GM23338 (cell line): ENCODE results near the gene FRG2B. TPM values are rescaled to one million over a fixed set of nuclear protein-coding genes. Genes with fewer than 3 reads are reported as not detected.

Experiments used
- ATAC-seq: fragments of 200-7000 bp; cut with Tn5 transposase; 3 replicates; pipeline ENCODE4 v1.9.1; 2020
- DNase-seq: peaks from one replicate; pipeline ENCODE4 v3.0.0-alpha.2; 2015; ENCODE audit warnings: low spot score
- H2AFZ ChIP-seq: fragments of 200-600 bp; sonication (generic); 2 replicates; pipeline ENCODE4 v1.8.0; 2016; ENCODE audit warnings: antibody characterized with exemption, mild to moderate bottlenecking, moderate library complexity
- H3F3A ChIP-seq: fragments of 200-600 bp; sonication (generic); replicated peaks from 2 replicates; pipeline ENCODE4 v1.8.0; 2017; ENCODE audit warnings: antibody characterized with exemption, mixed run types, low read depth
- H3K27ac ChIP-seq: fragments of 200-600 bp; sonication (generic); 2 replicates; pipeline ENCODE4 v1.6.1; 2016; ENCODE audit warnings: low read depth
- H3K27me3 ChIP-seq: fragments of 200-600 bp; sonication (generic); 2 replicates; pipeline ENCODE4 v1.8.0; 2016; ENCODE audit warnings: mild to moderate bottlenecking, mixed run types, moderate library complexity; ENCODE audit not compliant: insufficient read depth
- H3K36me3 ChIP-seq: fragments of 200-600 bp; sonication (generic); 2 replicates; pipeline ENCODE4 v1.8.0; 2016; ENCODE audit warnings: mild to moderate bottlenecking; ENCODE audit not compliant: insufficient read depth
- H3K4me1 ChIP-seq: fragments of 200-600 bp; sonication (generic); 2 replicates; pipeline ENCODE4 v1.8.0; 2016; ENCODE audit warnings: mild to moderate bottlenecking, moderate library complexity; ENCODE audit not compliant: insufficient read depth
- H3K4me2 ChIP-seq: fragments of 200-600 bp; sonication (generic); 2 replicates; pipeline ENCODE4 v1.7.1; 2017; ENCODE audit warnings: mixed run types
- H3K4me3 ChIP-seq: fragments of 200-600 bp; sonication (generic); 2 replicates; pipeline ENCODE4 v1.6.1; 2016; ENCODE audit warnings: mixed run types
- H3K79me2 ChIP-seq: fragments of 200-600 bp; sonication (generic); replicated peaks from 2 replicates; pipeline ENCODE4 v1.8.0; 2017; ENCODE audit warnings: mild to moderate bottlenecking; ENCODE audit not compliant: insufficient read depth
- H3K9me2 ChIP-seq: fragments of 200-600 bp; sonication (generic); 2 replicates; pipeline ENCODE4 v1.8.0; 2017; ENCODE audit not compliant: insufficient read depth
- H4K20me1 ChIP-seq: fragments of 200-600 bp; sonication (generic); replicated peaks from 2 replicates; pipeline ENCODE4 v1.8.0; 2017; ENCODE audit warnings: mild to moderate bottlenecking; ENCODE audit not compliant: insufficient read depth
- H3K27ac Mint-ChIP-seq: 2 replicates; pipeline ENCODE4 v1.8.0; 2020; ENCODE audit warnings: inconsistent platforms, mild to moderate bottlenecking, moderate library complexity, mixed read lengths
- H3K27me3 Mint-ChIP-seq: 3 replicates; pipeline ENCODE4 v1.8.0; 2022; ENCODE audit warnings: low read depth, mild to moderate bottlenecking, moderate library complexity, mixed read lengths, inconsistent platforms; ENCODE audit not compliant: insufficient read depth, poor library complexity
- H3K36me3 Mint-ChIP-seq: 3 replicates; pipeline ENCODE4 v1.8.0; 2021; ENCODE audit warnings: low read depth, mild to moderate bottlenecking, inconsistent platforms, moderate library complexity, mixed read lengths
- H3K4me1 Mint-ChIP-seq: 3 replicates; pipeline ENCODE4 v1.8.0; 2020; ENCODE audit warnings: mild to moderate bottlenecking, inconsistent platforms, mixed read lengths
- H3K4me3 Mint-ChIP-seq: 3 replicates; pipeline ENCODE4 v1.8.0; 2021; ENCODE audit warnings: moderate library complexity, mild to moderate bottlenecking, inconsistent platforms, mixed read lengths
- H3K9me3 Mint-ChIP-seq: 3 replicates; pipeline ENCODE4 v1.8.0; 2020; ENCODE audit warnings: moderate library complexity, mild to moderate bottlenecking, inconsistent platforms, mixed read lengths
- CREB1 ChIP-seq: fragments of 250-450 bp; sonication (Bioruptor Pico); IDR thresholded peaks from 2 replicates; pipeline ENCODE4 v1.5.0; 2020; ENCODE audit warnings: low read depth, mild to moderate bottlenecking, moderate library complexity
- CTCF ChIP-seq, 2 experiments: fragments of 200-600 bp in 1 of 2; sonication (generic) in 1 of 2; conservative IDR thresholded peaks; 2 replicates each; pipeline versions ENCODE4 v1.5.1 to v1.6.1; 2016 to 2017; ENCODE audit warnings: antibody characterized with exemption in 2 of 2, low read depth in 2 of 2, mild to moderate bottlenecking in 2 of 2, moderate library complexity in 1 of 2
- EZH2 ChIP-seq: fragments of 200-600 bp; sonication (generic); IDR thresholded peaks from one replicate; pipeline ENCODE4 v1.8.0; 2017; ENCODE audit warnings: antibody characterized with exemption, mild to moderate bottlenecking, low read depth; ENCODE audit not compliant: unreplicated experiment
- EZH2phosphoT487 ChIP-seq: fragments of 200-600 bp; sonication (generic); IDR thresholded peaks from one replicate; pipeline ENCODE4 v1.8.1; 2018; ENCODE audit warnings: antibody characterized with exemption; ENCODE audit not compliant: unreplicated experiment
- JUNB ChIP-seq: IDR thresholded peaks from one replicate; pipeline ENCODE4 v1.6.1; 2016; ENCODE audit warnings: antibody characterized with exemption; ENCODE audit not compliant: unreplicated experiment
- NANOG ChIP-seq: IDR thresholded peaks from 2 replicates; pipeline ENCODE4 v1.6.1; 2016; ENCODE audit warnings: antibody characterized with exemption, borderline replicate concordance
- POLR2AphosphoS5 ChIP-seq: IDR thresholded peaks from 2 replicates; pipeline ENCODE4 v1.6.1; 2016; ENCODE audit warnings: antibody characterized with exemption, low read depth
- STAT1 ChIP-seq: IDR thresholded peaks from one replicate; pipeline ENCODE4 v1.6.1; 2016; ENCODE audit warnings: antibody characterized with exemption; ENCODE audit not compliant: unreplicated experiment
- ZNF114 ChIP-seq: fragments of 250-450 bp; sonication (Bioruptor Pico); IDR thresholded peaks from 2 replicates; pipeline ENCODE4 v1.5.0; 2020; ENCODE audit warnings: mild to moderate bottlenecking, moderate library complexity
- ZNF331 ChIP-seq: fragments of 250-450 bp; sonication (Bioruptor Pico); IDR thresholded peaks from 2 replicates; pipeline ENCODE4 v1.5.0; 2020; ENCODE audit warnings: low read depth, mild to moderate bottlenecking, moderate library complexity
- polyA plus RNA-seq: library from polyadenylated mRNA; unstranded; fragments of >200 nt; fragmentation: Nextera tagmentation; extraction: Ambion mirVana; gene quantifications from 2 replicates; pipeline ENCODE4 v1.2.1, GENCODE V29; 2016
- total RNA-seq: library from RNA; depleted of rRNA; stranded (reverse); fragments of >200 nt; shearing (Covaris generic); gene quantifications from 2 replicates; pipeline ENCODE4 v1.2.3, GENCODE V29; 2014
- TF ChIP-seq, protein P1 (sequence below): fragments of 250-450 bp; sonication (Bioruptor Pico); IDR thresholded peaks from 2 replicates; pipeline ENCODE4 v1.5.0; 2020; ENCODE audit warnings: mild to moderate bottlenecking, moderate library complexity
- TF ChIP-seq, protein P2 (sequence below): IDR thresholded peaks from 2 replicates; pipeline ENCODE4 v1.6.1; 2016; ENCODE audit warnings: antibody characterized with exemption
- TF ChIP-seq, protein P3 (sequence below): IDR thresholded peaks from one replicate; pipeline ENCODE4 v1.6.1; 2018; ENCODE audit warnings: antibody characterized with exemption; ENCODE audit not compliant: unreplicated experiment

Gene FRG2B
- total and polyA plus RNA-seq, 2 experiments from 2014 or later: not detected

DNA sequence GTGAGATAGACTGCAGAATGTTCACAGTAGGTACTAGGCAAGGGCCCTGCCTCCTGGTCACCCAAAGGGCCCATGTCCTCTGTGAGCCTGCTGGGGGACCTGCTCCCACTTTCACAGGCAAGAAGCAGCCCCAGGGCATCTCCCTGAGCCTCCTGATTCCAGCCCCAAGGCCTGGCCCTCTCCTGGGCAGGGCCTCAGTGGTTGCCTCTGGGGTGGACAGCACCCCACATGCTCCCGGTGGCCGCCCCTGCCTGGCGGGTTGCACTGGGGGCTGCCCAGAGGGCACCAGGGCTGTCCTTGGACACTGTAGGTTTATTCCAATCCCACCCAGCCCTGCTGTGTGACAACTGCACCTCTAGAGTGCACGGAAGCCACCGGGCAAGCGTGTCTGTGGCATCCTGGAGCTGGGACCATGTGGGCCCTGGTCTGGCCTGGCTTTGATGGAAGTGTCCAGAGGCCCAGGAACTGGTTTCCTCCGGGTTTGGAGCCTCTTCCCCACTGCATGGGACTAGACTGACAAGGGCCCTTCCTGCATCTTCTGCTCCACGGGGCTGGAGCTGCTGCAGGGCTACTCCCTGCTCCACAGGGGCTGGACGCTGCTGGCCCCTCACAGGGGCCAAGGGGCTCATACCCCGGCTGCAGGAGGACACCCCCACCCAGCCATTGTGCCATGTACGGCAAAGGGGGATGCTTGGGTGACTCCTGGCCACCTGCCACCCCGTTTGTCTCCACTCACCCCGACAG is 36.2 kb downstream of the FRG2B start:
- Histone ChIP-seq H3K27me3 (no peaks in the 10 kb centered on the region), H3K79me2 (no peaks in the 10 kb centered on the region), H3K36me3 (no peaks in the 10 kb centered on the region), H4K20me1 (no peaks in the 10 kb centered on the region), H3K9me2 (no peaks in the 10 kb centered on the region), H3K27ac (no peak overlapping the region), H3K4me2 (no peak overlapping the region), H2AFZ (no peak overlapping the region), H3K4me3 (no peak overlapping the region), H3K4me1 (no peaks in the 10 kb centered on the region), H3F3A (no peaks in the 10 kb centered on the region)
- no peaks in the 10 kb centered on the region; the same call in 2 of the 3 replicates for H3K36me3 Mint-ChIP-seq
- no peak overlapping the region for H3K27ac Mint-ChIP-seq
- H3K9me3 Mint-ChIP-seq: peaks cover 55% of the 10 kb centered on the region
- no peaks in the 10 kb centered on the region for H3K4me1 Mint-ChIP-seq
- DNase-seq (no peak), ATAC-seq (no peak)
- TF ChIP-seq JUNB (no peak), CREB1 (CRISPR knock-in tag) (no peak), ZNF114 (CRISPR knock-in tag) (no peak), ZNF331 (CRISPR knock-in tag) (no peak), STAT1 (no peak), POLR2AphosphoS5 (no peak), CTCF (conservative IDR thresholded peaks at IDR 0.05; ENCODE audit: low read depth in 2 of 2) (no peak), NANOG (no peak), EZH2 (no peak), EZH2phosphoT487 (no peak)
- TF ChIP-seq, protein P1, sequence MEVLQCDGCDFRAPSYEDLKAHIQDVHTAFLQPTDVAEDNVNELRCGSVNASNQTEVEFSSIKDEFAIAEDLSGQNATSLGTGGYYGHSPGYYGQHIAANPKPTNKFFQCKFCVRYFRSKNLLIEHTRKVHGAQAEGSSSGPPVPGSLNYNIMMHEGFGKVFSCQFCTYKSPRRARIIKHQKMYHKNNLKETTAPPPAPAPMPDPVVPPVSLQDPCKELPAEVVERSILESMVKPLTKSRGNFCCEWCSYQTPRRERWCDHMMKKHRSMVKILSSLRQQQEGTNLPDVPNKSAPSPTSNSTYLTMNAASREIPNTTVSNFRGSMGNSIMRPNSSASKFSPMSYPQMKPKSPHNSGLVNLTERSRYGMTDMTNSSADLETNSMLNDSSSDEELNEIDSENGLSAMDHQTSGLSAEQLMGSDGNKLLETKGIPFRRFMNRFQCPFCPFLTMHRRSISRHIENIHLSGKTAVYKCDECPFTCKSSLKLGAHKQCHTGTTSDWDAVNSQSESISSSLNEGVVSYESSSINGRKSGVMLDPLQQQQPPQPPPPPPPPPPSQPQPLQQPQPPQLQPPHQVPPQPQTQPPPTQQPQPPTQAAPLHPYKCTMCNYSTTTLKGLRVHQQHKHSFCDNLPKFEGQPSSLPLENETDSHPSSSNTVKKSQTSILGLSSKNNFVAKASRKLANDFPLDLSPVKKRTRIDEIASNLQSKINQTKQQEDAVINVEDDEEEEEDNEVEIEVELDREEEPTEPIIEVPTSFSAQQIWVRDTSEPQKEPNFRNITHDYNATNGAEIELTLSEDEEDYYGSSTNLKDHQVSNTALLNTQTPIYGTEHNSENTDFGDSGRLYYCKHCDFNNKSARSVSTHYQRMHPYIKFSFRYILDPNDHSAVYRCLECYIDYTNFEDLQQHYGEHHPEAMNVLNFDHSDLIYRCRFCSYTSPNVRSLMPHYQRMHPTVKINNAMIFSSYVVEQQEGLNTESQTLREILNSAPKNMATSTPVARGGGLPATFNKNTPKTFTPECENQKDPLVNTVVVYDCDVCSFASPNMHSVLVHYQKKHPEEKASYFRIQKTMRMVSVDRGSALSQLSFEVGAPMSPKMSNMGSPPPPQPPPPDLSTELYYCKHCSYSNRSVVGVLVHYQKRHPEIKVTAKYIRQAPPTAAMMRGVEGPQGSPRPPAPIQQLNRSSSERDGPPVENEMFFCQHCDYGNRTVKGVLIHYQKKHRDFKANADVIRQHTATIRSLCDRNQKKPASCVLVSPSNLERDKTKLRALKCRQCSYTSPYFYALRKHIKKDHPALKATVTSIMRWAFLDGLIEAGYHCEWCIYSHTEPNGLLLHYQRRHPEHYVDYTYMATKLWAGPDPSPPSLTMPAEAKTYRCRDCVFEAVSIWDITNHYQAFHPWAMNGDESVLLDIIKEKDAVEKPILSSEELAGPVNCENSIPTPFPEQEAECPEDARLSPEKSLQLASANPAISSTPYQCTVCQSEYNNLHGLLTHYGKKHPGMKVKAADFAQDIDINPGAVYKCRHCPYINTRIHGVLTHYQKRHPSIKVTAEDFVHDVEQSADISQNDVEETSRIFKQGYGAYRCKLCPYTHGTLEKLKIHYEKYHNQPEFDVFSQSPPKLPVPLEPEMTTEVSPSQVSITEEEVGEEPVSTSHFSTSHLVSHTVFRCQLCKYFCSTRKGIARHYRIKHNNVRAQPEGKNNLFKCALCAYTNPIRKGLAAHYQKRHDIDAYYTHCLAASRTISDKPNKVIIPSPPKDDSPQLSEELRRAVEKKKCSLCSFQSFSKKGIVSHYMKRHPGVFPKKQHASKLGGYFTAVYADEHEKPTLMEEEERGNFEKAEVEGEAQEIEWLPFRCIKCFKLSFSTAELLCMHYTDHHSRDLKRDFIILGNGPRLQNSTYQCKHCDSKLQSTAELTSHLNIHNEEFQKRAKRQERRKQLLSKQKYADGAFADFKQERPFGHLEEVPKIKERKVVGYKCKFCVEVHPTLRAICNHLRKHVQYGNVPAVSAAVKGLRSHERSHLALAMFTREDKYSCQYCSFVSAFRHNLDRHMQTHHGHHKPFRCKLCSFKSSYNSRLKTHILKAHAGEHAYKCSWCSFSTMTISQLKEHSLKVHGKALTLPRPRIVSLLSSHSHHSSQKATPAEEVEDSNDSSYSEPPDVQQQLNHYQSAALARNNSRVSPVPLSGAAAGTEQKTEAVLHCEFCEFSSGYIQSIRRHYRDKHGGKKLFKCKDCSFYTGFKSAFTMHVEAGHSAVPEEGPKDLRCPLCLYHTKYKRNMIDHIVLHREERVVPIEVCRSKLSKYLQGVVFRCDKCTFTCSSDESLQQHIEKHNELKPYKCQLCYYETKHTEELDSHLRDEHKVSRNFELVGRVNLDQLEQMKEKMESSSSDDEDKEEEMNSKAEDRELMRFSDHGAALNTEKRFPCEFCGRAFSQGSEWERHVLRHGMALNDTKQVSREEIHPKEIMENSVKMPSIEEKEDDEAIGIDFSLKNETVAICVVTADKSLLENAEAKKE (CRISPR knock-in tag): no peak
- TF ChIP-seq, protein P2, sequence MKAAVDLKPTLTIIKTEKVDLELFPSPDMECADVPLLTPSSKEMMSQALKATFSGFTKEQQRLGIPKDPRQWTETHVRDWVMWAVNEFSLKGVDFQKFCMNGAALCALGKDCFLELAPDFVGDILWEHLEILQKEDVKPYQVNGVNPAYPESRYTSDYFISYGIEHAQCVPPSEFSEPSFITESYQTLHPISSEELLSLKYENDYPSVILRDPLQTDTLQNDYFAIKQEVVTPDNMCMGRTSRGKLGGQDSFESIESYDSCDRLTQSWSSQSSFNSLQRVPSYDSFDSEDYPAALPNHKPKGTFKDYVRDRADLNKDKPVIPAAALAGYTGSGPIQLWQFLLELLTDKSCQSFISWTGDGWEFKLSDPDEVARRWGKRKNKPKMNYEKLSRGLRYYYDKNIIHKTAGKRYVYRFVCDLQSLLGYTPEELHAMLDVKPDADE: no peak
- TF ChIP-seq, protein P3, sequence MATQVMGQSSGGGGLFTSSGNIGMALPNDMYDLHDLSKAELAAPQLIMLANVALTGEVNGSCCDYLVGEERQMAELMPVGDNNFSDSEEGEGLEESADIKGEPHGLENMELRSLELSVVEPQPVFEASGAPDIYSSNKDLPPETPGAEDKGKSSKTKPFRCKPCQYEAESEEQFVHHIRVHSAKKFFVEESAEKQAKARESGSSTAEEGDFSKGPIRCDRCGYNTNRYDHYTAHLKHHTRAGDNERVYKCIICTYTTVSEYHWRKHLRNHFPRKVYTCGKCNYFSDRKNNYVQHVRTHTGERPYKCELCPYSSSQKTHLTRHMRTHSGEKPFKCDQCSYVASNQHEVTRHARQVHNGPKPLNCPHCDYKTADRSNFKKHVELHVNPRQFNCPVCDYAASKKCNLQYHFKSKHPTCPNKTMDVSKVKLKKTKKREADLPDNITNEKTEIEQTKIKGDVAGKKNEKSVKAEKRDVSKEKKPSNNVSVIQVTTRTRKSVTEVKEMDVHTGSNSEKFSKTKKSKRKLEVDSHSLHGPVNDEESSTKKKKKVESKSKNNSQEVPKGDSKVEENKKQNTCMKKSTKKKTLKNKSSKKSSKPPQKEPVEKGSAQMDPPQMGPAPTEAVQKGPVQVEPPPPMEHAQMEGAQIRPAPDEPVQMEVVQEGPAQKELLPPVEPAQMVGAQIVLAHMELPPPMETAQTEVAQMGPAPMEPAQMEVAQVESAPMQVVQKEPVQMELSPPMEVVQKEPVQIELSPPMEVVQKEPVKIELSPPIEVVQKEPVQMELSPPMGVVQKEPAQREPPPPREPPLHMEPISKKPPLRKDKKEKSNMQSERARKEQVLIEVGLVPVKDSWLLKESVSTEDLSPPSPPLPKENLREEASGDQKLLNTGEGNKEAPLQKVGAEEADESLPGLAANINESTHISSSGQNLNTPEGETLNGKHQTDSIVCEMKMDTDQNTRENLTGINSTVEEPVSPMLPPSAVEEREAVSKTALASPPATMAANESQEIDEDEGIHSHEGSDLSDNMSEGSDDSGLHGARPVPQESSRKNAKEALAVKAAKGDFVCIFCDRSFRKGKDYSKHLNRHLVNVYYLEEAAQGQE: no peak
- H3K27me3 Mint-ChIP-seq: peaks cover 6% of the 10 kb centered on the region
- no peak overlapping the region for H3K4me3 Mint-ChIP-seq
